GM21526 (cell line): Measurements from ENCODE around the gene SMIM3.
"Not testable (repeated sequence)": the region's sequence is repeated elsewhere in the genome, so short reads cannot be mapped to it uniquely, and the experiment has no call there.

ENCODE experiments used
- ATAC-seq: cut with Tn5 transposase; IDR thresholded peaks from one replicate; pipeline ENCODE4 v1.9.1; 2021; ENCODE audit warnings: moderate library complexity; ENCODE audit not compliant: unreplicated experiment, low FRiP score

The SMIM3 gene

GRCh38 chr5:150789943-150790611 lies 11.5 kb downstream of the SMIM3 start:
- peak; percentile 89 for ATAC-seq

- ATAC-seq = no peak
Measured at GRCh38 chr5:150791536-150791935, 13.0 kb downstream of the SMIM3 start.

GRCh38 chr5:150793423-150793888 lies 14.9 kb downstream of the SMIM3 start:
- not testable (repeated sequence) for ATAC-seq

- ATAC-seq = no peak
Measured at GRCh38 chr5:150794927-150795326, 16.4 kb downstream of the SMIM3 start.

GRCh38 chr5:150797384-150797783 lies 18.8 kb downstream of the SMIM3 start:
- no peak for ATAC-seq

- no peak for ATAC-seq
Measured at GRCh38 chr5:150801117-150801927, 22.8 kb downstream of the SMIM3 start.

GRCh38 chr5:150804388-150804787 lies 25.8 kb downstream of the SMIM3 start:
- ATAC-seq = no peak

- ATAC-seq = no peak
Measured at GRCh38 chr5:150809363-150809762, 30.8 kb downstream of the SMIM3 start.

GRCh38 chr5:150815010-150815409 lies 36.5 kb downstream of the SMIM3 start:
- ATAC-seq = no peak

- ATAC-seq = no peak
Measured at GRCh38 chr5:150816946-150817345, 38.4 kb downstream of the SMIM3 start.

- no peak for ATAC-seq
Measured at GRCh38 chr5:150829744-150830143, 51.2 kb downstream of the SMIM3 start.

GRCh38 chr5:150831821-150832220 lies 53.3 kb downstream of the SMIM3 start:
- ATAC-seq = not testable (repeated sequence)

GRCh38 chr5:150836064-150836463 lies 57.5 kb downstream of the SMIM3 start:
- no peak for ATAC-seq

- ATAC-seq = no peak
Measured at GRCh38 chr5:150836703-150837102, 58.1 kb downstream of the SMIM3 start.

- not testable (repeated sequence) for ATAC-seq
Measured at GRCh38 chr5:150845185-150845859, 66.8 kb downstream of the SMIM3 start.

GRCh38 chr5:150846308-150846653 lies 67.7 kb downstream of the SMIM3 start, which contains the start of gene IRGM:
TSS of gene IRGM (plus strand) at chr5:150846521. CDS start at chr5:150848124, 1,603 bp downstream.
- not testable (repeated sequence) for ATAC-seq
